ENCODE data around the gene GALNT14. TPM values are rescaled to one million over a fixed set of nuclear protein-coding genes. Genes with fewer than 3 reads are reported as not detected.

GALNT14 gene
- total RNA-seq, 1 experiment from 2014 or later, result 2.7 TPM

DNA sequence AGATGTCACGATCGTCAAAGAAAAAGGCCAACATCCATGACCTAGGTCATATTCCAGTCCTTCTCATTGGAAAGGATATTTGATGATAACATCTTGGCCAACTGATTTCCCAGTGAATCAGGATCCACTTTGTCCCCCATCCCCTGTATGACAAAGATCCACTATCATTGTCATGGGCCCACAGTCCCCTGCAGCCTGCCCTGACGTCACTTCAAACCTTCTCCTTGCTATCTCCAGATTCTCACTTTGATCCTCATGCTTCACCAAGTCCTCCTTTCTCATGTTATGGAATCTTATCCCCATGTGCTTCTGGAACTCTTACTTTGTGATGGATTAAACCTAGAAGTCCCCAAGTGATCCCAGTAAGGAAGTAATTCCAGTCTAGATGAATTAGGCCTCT lies 25.7 kb downstream of the GALNT14 start:
- Histone ChIP-seq H3K79me1 (ENCODE audit: insufficient read depth, low read depth, low read length, poor library complexity, severe bottlenecking) (no peaks in the 10 kb centered on the region), H4K8ac (replicated peaks; ENCODE audit: insufficient read length, low read depth, low read length) (no peak overlapping the region), H2AK5ac (ENCODE audit: insufficient read length, low read length) (no peak overlapping the region), H3K23me2 (ENCODE audit: insufficient read length, low read depth, low read length, poor library complexity, severe bottlenecking) (no peaks in the 10 kb centered on the region), H3K14ac (ENCODE audit: insufficient read depth, low read length) (no peak overlapping the region), H3K27ac (ENCODE audit: insufficient read length, low read depth, low read length) (no peak overlapping the region), H2BK12ac (ENCODE audit: insufficient read length, low read depth, low read length) (no peak overlapping the region), H4K20me1 (ENCODE audit: control insufficient read depth, insufficient read depth, insufficient read length) (no peaks in the 10 kb centered on the region), H3K27me3 (ENCODE audit: insufficient read depth, low read length) (no peaks in the 10 kb centered on the region), H3K9ac (ENCODE audit: extremely low read depth, insufficient read length, low read length) (no peak overlapping the region), H2BK15ac (ENCODE audit: low read depth, low read length) (no peak overlapping the region), H4K91ac (ENCODE audit: insufficient read length, low read depth, low read length) (no peak overlapping the region), H3K4ac (ENCODE audit: low read depth, low read length) (no peak overlapping the region), H3K79me2 (ENCODE audit: insufficient read depth, low read length) (no peaks in the 10 kb centered on the region), H3K9me3 (ENCODE audit: control insufficient read depth, low read depth, low read length) (no peaks in the 10 kb centered on the region), H2AFZ (ENCODE audit: low read length) (no peak overlapping the region), H2BK120ac (ENCODE audit: low read depth, low read length, poor library complexity, severe bottlenecking) (no peak overlapping the region), H2BK5ac (ENCODE audit: insufficient read length, low read length) (no peak overlapping the region), H2BK20ac (ENCODE audit: low read depth, low read length, poor library complexity, severe bottlenecking) (no peak overlapping the region), H3T11ph (ENCODE audit: low read length) (no peak overlapping the region), H3K18ac (ENCODE audit: insufficient read length, low read depth, low read length) (no peak overlapping the region), H3K56ac (ENCODE audit: insufficient read length, low read depth, low read length) (no peak overlapping the region), H4K5ac (ENCODE audit: insufficient read length, low read depth, low read length) (no peak overlapping the region), H3K4me1 (ENCODE audit: insufficient read depth, low read length) (no peaks in the 10 kb centered on the region), H3K4me2 (ENCODE audit: insufficient read depth, insufficient read length, low read length) (no peak overlapping the region), H3K23ac (ENCODE audit: insufficient read length, low read depth, low read length) (no peak overlapping the region)
- TF ChIP-seq, protein P1, sequence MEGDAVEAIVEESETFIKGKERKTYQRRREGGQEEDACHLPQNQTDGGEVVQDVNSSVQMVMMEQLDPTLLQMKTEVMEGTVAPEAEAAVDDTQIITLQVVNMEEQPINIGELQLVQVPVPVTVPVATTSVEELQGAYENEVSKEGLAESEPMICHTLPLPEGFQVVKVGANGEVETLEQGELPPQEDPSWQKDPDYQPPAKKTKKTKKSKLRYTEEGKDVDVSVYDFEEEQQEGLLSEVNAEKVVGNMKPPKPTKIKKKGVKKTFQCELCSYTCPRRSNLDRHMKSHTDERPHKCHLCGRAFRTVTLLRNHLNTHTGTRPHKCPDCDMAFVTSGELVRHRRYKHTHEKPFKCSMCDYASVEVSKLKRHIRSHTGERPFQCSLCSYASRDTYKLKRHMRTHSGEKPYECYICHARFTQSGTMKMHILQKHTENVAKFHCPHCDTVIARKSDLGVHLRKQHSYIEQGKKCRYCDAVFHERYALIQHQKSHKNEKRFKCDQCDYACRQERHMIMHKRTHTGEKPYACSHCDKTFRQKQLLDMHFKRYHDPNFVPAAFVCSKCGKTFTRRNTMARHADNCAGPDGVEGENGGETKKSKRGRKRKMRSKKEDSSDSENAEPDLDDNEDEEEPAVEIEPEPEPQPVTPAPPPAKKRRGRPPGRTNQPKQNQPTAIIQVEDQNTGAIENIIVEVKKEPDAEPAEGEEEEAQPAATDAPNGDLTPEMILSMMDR (conservative IDR thresholded peaks at IDR 0.05), result no peak
- H3K9me3 Mint-ChIP-seq, result peaks cover 19 to 29% of the 10 kb centered on the region in 2 experiments
- no peak overlapping the region for H3K4me3 Mint-ChIP-seq
- DNase-seq, result no peak
- H3K27me3 Mint-ChIP-seq (ENCODE audit: low read depth), result peaks cover 67% of the 10 kb centered on the region
- peaks cover 5 to 24% (median 11%) of the 10 kb centered on the region in 3 experiments for H3K36me3 Mint-ChIP-seq (ENCODE audit: insufficient read depth in 1 of 3, low read depth in 3 of 3)
- H3K27ac Mint-ChIP-seq, result no peak overlapping the region
- no CpG with 5 or more reads among the region's 3 CpGs for WGBS (ENCODE audit: extremely low coverage, insufficient read length, low lambda C conversion rate)
- H3K4me1 Mint-ChIP-seq, result 0 out of 4 replicates have a peak, but pooled peaks cover 0 to 2% of the 10 kb centered on the region in 2 experiments

Measured in H9 (cell line).